ENCODE measurements around the gene BYSL. TPM values are rescaled to one million over a fixed set of nuclear protein-coding genes. Genes with fewer than 3 reads are reported as not detected.
A peak's percentile ranks its signal among the peaks of the same experiment; 100 is the strongest.

Gene BYSL
- polyA plus RNA-seq, 1 of the 3 experiments (the other 2 are of a cell fraction): 56.0 TPM

DNA sequence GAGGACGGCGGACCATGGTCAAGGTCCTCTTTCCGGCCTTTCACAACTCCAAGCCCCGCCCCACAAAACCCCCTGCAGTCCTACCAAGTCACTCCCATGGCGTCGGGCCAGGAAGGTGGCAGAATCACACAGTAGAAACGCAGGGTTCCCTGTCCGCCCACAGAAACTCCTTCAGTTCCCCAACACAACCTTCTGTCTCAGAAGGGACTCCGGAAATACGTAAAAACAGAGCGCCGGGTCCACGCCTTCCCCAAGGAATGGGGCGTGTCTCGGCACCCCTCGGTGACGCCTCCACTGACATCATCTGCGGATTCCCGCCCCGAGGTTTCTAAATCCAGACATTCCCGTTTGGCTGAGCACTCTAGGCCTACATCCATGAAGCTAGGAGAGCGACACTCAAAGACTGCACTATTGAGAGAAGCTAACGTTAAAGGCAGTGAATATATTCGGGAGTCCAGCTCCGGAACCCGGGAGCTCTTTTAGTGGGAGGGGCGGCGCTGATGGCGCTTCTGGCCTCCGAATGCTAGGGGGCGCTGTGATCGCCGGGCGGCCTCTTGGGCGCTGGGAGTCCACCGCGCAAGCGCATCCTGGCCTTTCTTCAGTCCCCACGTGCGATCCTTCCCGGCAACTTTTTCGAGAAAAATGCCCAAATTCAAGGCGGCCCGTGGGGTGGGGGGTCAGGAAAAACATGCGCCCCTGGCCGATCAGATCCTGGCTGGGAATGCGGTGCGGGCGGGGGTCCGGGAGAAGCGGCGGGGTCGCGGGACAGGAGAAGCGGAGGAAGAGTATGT lies at the start of gene BYSL, which contains the start of gene MED20 (continued):
- TF ChIP-seq, protein P1, sequence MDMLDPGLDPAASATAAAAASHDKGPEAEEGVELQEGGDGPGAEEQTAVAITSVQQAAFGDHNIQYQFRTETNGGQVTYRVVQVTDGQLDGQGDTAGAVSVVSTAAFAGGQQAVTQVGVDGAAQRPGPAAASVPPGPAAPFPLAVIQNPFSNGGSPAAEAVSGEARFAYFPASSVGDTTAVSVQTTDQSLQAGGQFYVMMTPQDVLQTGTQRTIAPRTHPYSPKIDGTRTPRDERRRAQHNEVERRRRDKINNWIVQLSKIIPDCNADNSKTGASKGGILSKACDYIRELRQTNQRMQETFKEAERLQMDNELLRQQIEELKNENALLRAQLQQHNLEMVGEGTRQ (IDR thresholded peaks at IDR 0.05; ENCODE audit: borderline replicate concordance, low read depth, low read length): no peak
- no peak; the same call in 1 of the 2 replicates for TF ChIP-seq TCF12 (IDR thresholded peaks at IDR 0.05)
- no peak for TF ChIP-seq RXRA (IDR thresholded peaks at IDR 0.05; ENCODE audit: borderline replicate concordance, low read depth)
- peak; percentile 60 for TF ChIP-seq ELF1 (IDR thresholded peaks at IDR 0.05)
- TF ChIP-seq RCOR1 (IDR thresholded peaks at IDR 0.05; ENCODE audit: low read length): no peak
- TF ChIP-seq, protein P2, sequence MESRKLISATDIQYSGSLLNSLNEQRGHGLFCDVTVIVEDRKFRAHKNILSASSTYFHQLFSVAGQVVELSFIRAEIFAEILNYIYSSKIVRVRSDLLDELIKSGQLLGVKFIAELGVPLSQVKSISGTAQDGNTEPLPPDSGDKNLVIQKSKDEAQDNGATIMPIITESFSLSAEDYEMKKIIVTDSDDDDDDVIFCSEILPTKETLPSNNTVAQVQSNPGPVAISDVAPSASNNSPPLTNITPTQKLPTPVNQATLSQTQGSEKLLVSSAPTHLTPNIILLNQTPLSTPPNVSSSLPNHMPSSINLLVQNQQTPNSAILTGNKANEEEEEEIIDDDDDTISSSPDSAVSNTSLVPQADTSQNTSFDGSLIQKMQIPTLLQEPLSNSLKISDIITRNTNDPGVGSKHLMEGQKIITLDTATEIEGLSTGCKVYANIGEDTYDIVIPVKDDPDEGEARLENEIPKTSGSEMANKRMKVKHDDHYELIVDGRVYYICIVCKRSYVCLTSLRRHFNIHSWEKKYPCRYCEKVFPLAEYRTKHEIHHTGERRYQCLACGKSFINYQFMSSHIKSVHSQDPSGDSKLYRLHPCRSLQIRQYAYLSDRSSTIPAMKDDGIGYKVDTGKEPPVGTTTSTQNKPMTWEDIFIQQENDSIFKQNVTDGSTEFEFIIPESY (IDR thresholded peaks at IDR 0.05; ENCODE audit: borderline replicate concordance, low read depth): no peak
- peak; percentile 13; the same call in 1 of the 2 replicates for TF ChIP-seq NFIC (IDR thresholded peaks at IDR 0.05; ENCODE audit: borderline replicate concordance)
- TF ChIP-seq, protein P3, sequence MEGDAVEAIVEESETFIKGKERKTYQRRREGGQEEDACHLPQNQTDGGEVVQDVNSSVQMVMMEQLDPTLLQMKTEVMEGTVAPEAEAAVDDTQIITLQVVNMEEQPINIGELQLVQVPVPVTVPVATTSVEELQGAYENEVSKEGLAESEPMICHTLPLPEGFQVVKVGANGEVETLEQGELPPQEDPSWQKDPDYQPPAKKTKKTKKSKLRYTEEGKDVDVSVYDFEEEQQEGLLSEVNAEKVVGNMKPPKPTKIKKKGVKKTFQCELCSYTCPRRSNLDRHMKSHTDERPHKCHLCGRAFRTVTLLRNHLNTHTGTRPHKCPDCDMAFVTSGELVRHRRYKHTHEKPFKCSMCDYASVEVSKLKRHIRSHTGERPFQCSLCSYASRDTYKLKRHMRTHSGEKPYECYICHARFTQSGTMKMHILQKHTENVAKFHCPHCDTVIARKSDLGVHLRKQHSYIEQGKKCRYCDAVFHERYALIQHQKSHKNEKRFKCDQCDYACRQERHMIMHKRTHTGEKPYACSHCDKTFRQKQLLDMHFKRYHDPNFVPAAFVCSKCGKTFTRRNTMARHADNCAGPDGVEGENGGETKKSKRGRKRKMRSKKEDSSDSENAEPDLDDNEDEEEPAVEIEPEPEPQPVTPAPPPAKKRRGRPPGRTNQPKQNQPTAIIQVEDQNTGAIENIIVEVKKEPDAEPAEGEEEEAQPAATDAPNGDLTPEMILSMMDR (IDR thresholded peaks at IDR 0.05): peak; percentile 97
- TF ChIP-seq YY1 (IDR thresholded peaks at IDR 0.05; ENCODE audit: low read depth): 0 out of 2 replicates have a peak, but pooled peaks have one; percentile 11
- TF ChIP-seq, protein P4, sequence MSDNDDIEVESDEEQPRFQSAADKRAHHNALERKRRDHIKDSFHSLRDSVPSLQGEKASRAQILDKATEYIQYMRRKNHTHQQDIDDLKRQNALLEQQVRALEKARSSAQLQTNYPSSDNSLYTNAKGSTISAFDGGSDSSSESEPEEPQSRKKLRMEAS (IDR thresholded peaks at IDR 0.05; ENCODE audit: low read depth): peak; percentile 97

DNA sequence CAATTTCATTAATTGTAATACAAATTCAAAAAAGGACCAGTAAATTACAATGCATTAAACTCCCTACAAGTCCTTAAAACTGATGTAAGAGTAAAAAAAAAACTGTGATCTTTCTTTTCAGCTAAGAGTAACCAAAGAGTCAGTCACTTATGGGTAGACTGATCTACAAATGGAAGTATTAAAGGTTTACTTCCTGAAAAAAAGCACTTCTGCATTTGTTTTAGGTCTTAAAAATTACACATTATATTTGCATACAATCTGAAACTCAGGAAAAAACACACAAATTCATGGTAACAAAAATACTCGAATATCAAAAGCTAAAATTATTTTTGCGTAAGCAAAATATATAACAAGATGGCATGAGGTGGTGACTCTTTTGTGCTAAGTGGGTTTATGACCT lies 49.6 kb upstream of the BYSL start:
- no peak overlapping the region for H3K4me3 ChIP-seq (ENCODE audit: low read depth in 2 of 2, low read length in 1 of 2)
- no peaks in the 10 kb centered on the region for H4K20me1 ChIP-seq (ENCODE audit: insufficient read depth)
- TF ChIP-seq EZH2phosphoT487 (IDR thresholded peaks at IDR 0.05; ENCODE audit: borderline replicate concordance, low read depth): no peak
- no peak for DNase-seq
- H3K36me3 ChIP-seq (replicated peaks in 1 of 2; ENCODE audit: control insufficient read depth in 1 of 2, insufficient read depth in 2 of 2, low read length in 1 of 2): peaks cover 0 to 11% of the 10 kb centered on the region in 2 experiments
- no peak overlapping the region for H3K27ac ChIP-seq (ENCODE audit: low read depth in 2 of 2, low read length in 1 of 2)
- H3K9me3 ChIP-seq: no peaks in the 10 kb centered on the region
- no peaks in the 10 kb centered on the region for H3K9me2 ChIP-seq
- H3K4me1 ChIP-seq (ENCODE audit: control insufficient read depth in 1 of 2, insufficient read depth in 2 of 2, low read depth in 1 of 2, low read length in 1 of 2): no peaks in the 10 kb centered on the region
- 91% methylated on average over 2 of the region's 2 CpGs for WGBS (ENCODE audit: low lambda C conversion rate)
- POLR2A ChIA-PET: no interaction called here
- no peak overlapping the region for H3K9ac ChIP-seq
- no peaks in the 10 kb centered on the region for H3K79me2 ChIP-seq (ENCODE audit: insufficient read depth)
- H3F3A ChIP-seq (replicated peaks; ENCODE audit: insufficient read depth): no peaks in the 10 kb centered on the region
- H2AFZ ChIP-seq (ENCODE audit: low read depth): no peak overlapping the region
- CTCF ChIA-PET: interaction anchor here (1.0 to 1.7 kb wide), 3 partner anchors 9 to 49 kb away, joined by 3 to 5 read pairs (median 3); partner anchors contain the start of genes BYSL and MED20
- no peak overlapping the region for H3K4me2 ChIP-seq
- H3K27me3 ChIP-seq (ENCODE audit: insufficient read depth): no peaks in the 10 kb centered on the region

Measured in SK-N-SH (cell line).